Endodermal cell (in vitro differentiated cells): ENCODE measurements around the gene CRPPA. TPM values are rescaled to one million over a fixed set of nuclear protein-coding genes. Genes with fewer than 3 reads are reported as not detected.
"Not testable (repeated sequence)": the region's sequence is repeated elsewhere in the genome, so short reads cannot be mapped to it uniquely, and the experiment has no call there.

Experiments
- DNase-seq: peaks from one replicate; pipeline ENCODE4 v3.0.0-alpha.2; 2017
- H3K27ac ChIP-seq: 2 replicates; pipeline ENCODE4 v1.5.1; 2013; ENCODE audit warnings: mild to moderate bottlenecking, low read depth, low read length, moderate library complexity
- H3K27me3 ChIP-seq: 2 replicates; pipeline ENCODE4 v1.6.1; 2013; ENCODE audit warnings: mild to moderate bottlenecking, low read length, moderate library complexity; ENCODE audit not compliant: insufficient read depth, control insufficient read depth, poor library complexity, severe bottlenecking
- H3K36me3 ChIP-seq: 2 replicates; pipeline ENCODE4 v1.7.0; 2013; ENCODE audit warnings: mild to moderate bottlenecking, low read length, moderate library complexity; ENCODE audit not compliant: control insufficient read depth, insufficient read depth
- H3K4me1 ChIP-seq: one replicate; pipeline ENCODE4 v1.7.0; 2013; ENCODE audit warnings: low read length; ENCODE audit not compliant: control insufficient read depth, insufficient read depth
- H3K4me3 ChIP-seq: 2 replicates; pipeline ENCODE4 v1.5.1; 2013; ENCODE audit warnings: mild to moderate bottlenecking, low read length, moderate library complexity
- H3K9ac ChIP-seq: 2 replicates; pipeline ENCODE4 v1.6.1; 2013; ENCODE audit warnings: mild to moderate bottlenecking, low read length, moderate library complexity; ENCODE audit not compliant: poor library complexity, severe bottlenecking; ENCODE audit errors: extremely low read depth
- H3K9me3 ChIP-seq: 2 replicates; pipeline ENCODE4 v1.6.1; 2013; ENCODE audit warnings: mild to moderate bottlenecking, low read length, moderate library complexity; ENCODE audit not compliant: control insufficient read depth
- H3K27ac Mint-ChIP-seq: 2 replicates; pipeline ENCODE4 v1.8.0; 2020; ENCODE audit warnings: mixed read lengths
- H3K27me3 Mint-ChIP-seq: 2 replicates; pipeline ENCODE4 v1.8.0; 2021; ENCODE audit warnings: mild to moderate bottlenecking, mixed read lengths; ENCODE audit not compliant: insufficient read depth
- H3K36me3 Mint-ChIP-seq: 2 replicates; pipeline ENCODE4 v1.8.0; 2020; ENCODE audit warnings: low read depth, mixed read lengths
- H3K4me1 Mint-ChIP-seq: 2 replicates; pipeline ENCODE4 v1.8.0; 2020; ENCODE audit warnings: mixed read lengths
- H3K4me3 Mint-ChIP-seq: 2 replicates; pipeline ENCODE4 v1.8.0; 2020; ENCODE audit warnings: mild to moderate bottlenecking, moderate library complexity, mixed read lengths
- H3K9me3 Mint-ChIP-seq: 2 replicates; pipeline ENCODE4 v1.8.0; 2020; ENCODE audit warnings: mild to moderate bottlenecking, mixed read lengths
- WGBS, 2 experiments: methylation state at CpG; one replicate each; pipeline versions ENCODE4 v1.1.5 to v1.1.7; 2013; ENCODE audit warnings: missing lambda C conversion rate in 2 of 2, mixed read lengths in 1 of 2; ENCODE audit not compliant: insufficient coverage in 1 of 2, insufficient read length in 1 of 2; 5-methylcytosine and 5-hydroxymethylcytosine counted together
- total RNA-seq, 2 donors: library from RNA; stranded (reverse); fragmentation: NEBNext Ultra II Directional in 1 of 2; extraction: Animal tissue kit (Norgen Biotek cat#: 25700) in 1 of 2; gene quantifications; 2 replicates in 1 of 2; 3 replicates in 1 of 2; pipeline ENCODE4 v1.2.1, GENCODE V29; 2021
- TF ChIP-seq, protein P1 (sequence below): fragments of 200-600 bp; sonication (generic); conservative IDR thresholded peaks from 2 replicates; pipeline ENCODE4 v1.5.0; 2021; ENCODE audit warnings: antibody characterized with exemption, mild to moderate bottlenecking

The CRPPA gene
- total RNA-seq, 2 donors from 2014 or later = 3.7 to 5.4 TPM

DNA sequence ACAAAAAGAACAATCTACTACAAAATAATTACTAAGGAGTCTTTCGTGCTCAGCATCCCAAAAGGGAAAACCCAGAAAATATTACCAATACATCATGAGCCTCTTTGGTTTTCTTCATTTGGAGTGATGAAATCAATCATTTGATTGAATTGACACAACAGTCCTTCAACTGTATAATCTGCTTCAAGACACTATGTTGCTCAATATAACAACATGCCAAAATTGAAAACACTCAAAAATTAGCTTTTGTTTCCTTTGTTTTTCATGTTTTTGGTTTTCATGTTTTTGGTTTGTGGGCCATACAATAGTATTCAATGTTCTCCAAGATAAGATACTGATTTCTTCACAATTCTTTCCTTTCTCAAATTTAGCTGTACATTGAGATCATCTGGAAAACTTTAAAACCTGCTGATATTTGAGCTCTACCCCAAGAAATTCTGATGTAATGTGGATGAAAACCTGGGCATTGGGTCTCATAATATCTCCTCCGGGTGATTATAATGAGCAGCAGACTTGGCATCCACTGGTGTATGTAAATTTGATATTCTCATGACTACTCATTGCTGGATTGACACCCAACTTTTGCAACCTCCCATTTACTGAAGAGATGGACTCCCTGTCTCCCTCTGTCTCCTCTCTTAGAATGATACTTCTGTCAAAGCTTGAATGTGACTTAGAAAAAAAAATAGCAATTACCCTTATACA, 39.6 kb upstream of the CRPPA start:
- Histone ChIP-seq H3K4me1 (peaks cover 2% of the 10 kb centered on the region), H3K9me3 (no peaks in the 10 kb centered on the region), H3K36me3 (no peaks in the 10 kb centered on the region), H3K27ac (no peak overlapping the region), H3K4me3 (no peak overlapping the region), H3K27me3 (no peaks in the 10 kb centered on the region), H3K9ac (no peak overlapping the region)
- H3K27me3 Mint-ChIP-seq = no peaks in the 10 kb centered on the region
- 90 to 100% methylated on average over 1 to 2 of the region's 2 CpGs for WGBS, 2 experiments
- DNase-seq = no peak
- no peak overlapping the region for H3K4me3 Mint-ChIP-seq
- H3K27ac Mint-ChIP-seq = no peak overlapping the region
- no peaks in the 10 kb centered on the region for H3K36me3 Mint-ChIP-seq
- peaks cover 16% of the 10 kb centered on the region for H3K4me1 Mint-ChIP-seq
- TF ChIP-seq, protein P1, sequence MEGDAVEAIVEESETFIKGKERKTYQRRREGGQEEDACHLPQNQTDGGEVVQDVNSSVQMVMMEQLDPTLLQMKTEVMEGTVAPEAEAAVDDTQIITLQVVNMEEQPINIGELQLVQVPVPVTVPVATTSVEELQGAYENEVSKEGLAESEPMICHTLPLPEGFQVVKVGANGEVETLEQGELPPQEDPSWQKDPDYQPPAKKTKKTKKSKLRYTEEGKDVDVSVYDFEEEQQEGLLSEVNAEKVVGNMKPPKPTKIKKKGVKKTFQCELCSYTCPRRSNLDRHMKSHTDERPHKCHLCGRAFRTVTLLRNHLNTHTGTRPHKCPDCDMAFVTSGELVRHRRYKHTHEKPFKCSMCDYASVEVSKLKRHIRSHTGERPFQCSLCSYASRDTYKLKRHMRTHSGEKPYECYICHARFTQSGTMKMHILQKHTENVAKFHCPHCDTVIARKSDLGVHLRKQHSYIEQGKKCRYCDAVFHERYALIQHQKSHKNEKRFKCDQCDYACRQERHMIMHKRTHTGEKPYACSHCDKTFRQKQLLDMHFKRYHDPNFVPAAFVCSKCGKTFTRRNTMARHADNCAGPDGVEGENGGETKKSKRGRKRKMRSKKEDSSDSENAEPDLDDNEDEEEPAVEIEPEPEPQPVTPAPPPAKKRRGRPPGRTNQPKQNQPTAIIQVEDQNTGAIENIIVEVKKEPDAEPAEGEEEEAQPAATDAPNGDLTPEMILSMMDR = no peak
- no peaks in the 10 kb centered on the region for H3K9me3 Mint-ChIP-seq

DNA sequence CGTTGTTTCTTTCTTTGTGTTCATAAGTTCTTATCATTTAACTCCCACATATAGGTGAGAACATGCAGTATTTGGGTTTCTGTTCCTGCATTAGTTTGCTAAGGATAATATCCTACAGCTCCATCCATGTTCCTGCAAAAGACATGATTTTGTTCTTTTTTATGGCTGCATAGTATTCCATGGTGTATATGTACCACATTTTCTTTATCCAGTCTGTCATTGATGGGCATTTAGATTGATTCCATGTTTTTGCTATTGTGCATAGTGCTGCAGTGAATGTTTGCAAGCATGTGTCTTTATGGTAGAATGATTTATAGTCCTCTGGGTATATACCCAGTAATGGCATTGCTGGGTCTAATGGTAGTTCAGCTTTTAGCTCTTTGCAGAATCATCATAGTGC, 35.0 kb upstream of the CRPPA start:
- not testable (repeated sequence) for H3K9ac ChIP-seq, H3K27ac ChIP-seq, H3K36me3 Mint-ChIP-seq, H3K4me1 Mint-ChIP-seq, H3K4me3 ChIP-seq, H3K4me3 Mint-ChIP-seq, H3K27me3 ChIP-seq, DNase-seq, H3K27ac Mint-ChIP-seq, H3K9me3 ChIP-seq, H3K36me3 ChIP-seq, H3K4me1 ChIP-seq, H3K27me3 Mint-ChIP-seq, H3K9me3 Mint-ChIP-seq
- 50% methylated on average over 1 of the region's 1 CpG; no CpG with 5 or more reads in 1 of the 2 experiments for WGBS, 2 experiments

DNA sequence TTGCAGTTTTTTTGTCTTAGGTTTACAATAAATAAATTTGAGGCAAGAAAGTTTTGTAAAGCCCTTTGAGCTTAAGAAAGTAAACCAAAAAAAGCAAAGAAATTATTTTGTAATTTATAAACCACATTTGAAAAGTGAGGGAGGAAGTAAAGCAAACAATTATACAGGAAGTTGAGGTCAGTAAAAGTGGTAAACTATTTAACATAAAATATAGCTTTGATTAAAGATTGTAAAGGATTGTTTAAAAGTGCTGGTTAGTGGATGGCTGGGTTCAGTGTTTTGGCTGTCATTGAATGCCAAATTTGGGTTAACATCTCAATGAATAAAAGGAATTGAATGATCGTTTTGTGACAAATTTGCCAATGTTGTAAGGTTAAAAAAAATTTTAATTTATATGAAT, 34.3 kb upstream of the CRPPA start:
- no CpG with 5 or more reads among the region's 1 CpG for WGBS, 2 experiments
- no peak overlapping the region for H3K27ac Mint-ChIP-seq
- H3K4me1 Mint-ChIP-seq = peaks cover 2% of the 10 kb centered on the region
- no peak overlapping the region for H3K4me3 Mint-ChIP-seq
- Histone ChIP-seq H3K4me3 (no peak overlapping the region), H3K4me1 (no peaks in the 10 kb centered on the region), H3K9me3 (no peaks in the 10 kb centered on the region), H3K9ac (no peak overlapping the region), H3K36me3 (no peaks in the 10 kb centered on the region), H3K27ac (no peak overlapping the region), H3K27me3 (no peaks in the 10 kb centered on the region)
- TF ChIP-seq, protein P1 = no peak
- no peaks in the 10 kb centered on the region for H3K27me3 Mint-ChIP-seq
- H3K9me3 Mint-ChIP-seq = no peaks in the 10 kb centered on the region
- no peak for DNase-seq
- no peaks in the 10 kb centered on the region for H3K36me3 Mint-ChIP-seq

DNA sequence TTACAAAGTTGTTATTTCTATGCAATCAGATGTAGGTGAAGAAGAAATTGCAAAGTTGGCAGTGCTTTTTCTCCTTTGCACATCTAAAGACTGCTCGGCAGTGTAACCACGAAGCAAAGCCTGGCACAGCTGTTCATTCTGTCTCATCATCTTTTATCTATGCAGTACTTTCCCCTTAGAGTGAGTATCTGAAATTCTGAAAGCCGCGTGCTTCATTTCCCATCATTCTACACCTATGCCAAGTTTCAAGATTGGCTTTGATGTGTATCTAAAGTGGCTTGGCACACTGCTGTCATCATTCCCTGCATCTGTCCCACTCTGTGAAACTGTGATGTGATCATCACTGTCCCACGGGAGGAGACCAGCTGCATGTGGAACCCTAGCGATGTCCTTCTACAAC, 29.0 kb upstream of the CRPPA start:
- H3K27me3 Mint-ChIP-seq = no peaks in the 10 kb centered on the region
- Histone ChIP-seq H3K9me3 (no peaks in the 10 kb centered on the region), H3K9ac (no peak overlapping the region), H3K4me3 (no peak overlapping the region), H3K36me3 (no peaks in the 10 kb centered on the region), H3K27me3 (no peaks in the 10 kb centered on the region), H3K27ac (no peak overlapping the region), H3K4me1 (no peaks in the 10 kb centered on the region)
- H3K4me3 Mint-ChIP-seq = no peak overlapping the region
- peaks cover 2% of the 10 kb centered on the region for H3K4me1 Mint-ChIP-seq
- H3K27ac Mint-ChIP-seq = no peak overlapping the region
- no peaks in the 10 kb centered on the region for H3K36me3 Mint-ChIP-seq
- 95% methylated on average over 4 to 6 of the region's 6 CpGs for WGBS, 2 experiments
- no peak for DNase-seq
- TF ChIP-seq, protein P1 = no peak
- no peaks in the 10 kb centered on the region for H3K9me3 Mint-ChIP-seq
